ENCODE data around the gene COMP. TPM values are rescaled to one million over a fixed set of nuclear protein-coding genes. Genes with fewer than 3 reads are reported as not detected.
"Not testable (repeated sequence)": the region's sequence is repeated elsewhere in the genome, so short reads cannot be mapped to it uniquely, and the experiment has no call there.

Gene COMP
- total RNA-seq, 1 donor from 2014 or later, result 0.31 TPM

- Mint-ChIP-seq H3K36me3 (no peaks in the 10 kb centered on the region), H3K4me1 (peaks cover 10% of the 10 kb centered on the region), H3K9me3 (peaks cover 8% of the 10 kb centered on the region), H3K4me3 (no peak overlapping the region), H3K27me3 (ENCODE audit: low read depth) (peaks cover 6% of the 10 kb centered on the region), H3K27ac (no peak overlapping the region)
- no peak for DNase-seq (ENCODE audit: low spot score in 2 of 2, unreplicated experiment in 2 of 2)
- no peak for TF ChIP-seq CTCF (IDR thresholded peaks at IDR 0.05; ENCODE audit: unreplicated experiment)
Observed at GRCh38 chr19:18828786-18829185, 37.7 kb upstream of the COMP start.

- Mint-ChIP-seq H3K36me3 (no peaks in the 10 kb centered on the region), H3K27me3 (ENCODE audit: low read depth) (peaks cover 10% of the 10 kb centered on the region)
- TF ChIP-seq CTCF (IDR thresholded peaks at IDR 0.05; ENCODE audit: unreplicated experiment), result no peak
Observed at GRCh38 chr19:18817574-18817973, 26.5 kb upstream of the COMP start.

GRCh38 chr19:18816645-18817044 is 25.5 kb upstream of the COMP start:
- H3K27me3 Mint-ChIP-seq (ENCODE audit: low read depth), result peaks cover 17% of the 10 kb centered on the region
- not testable (repeated sequence) for H3K4me1 Mint-ChIP-seq; H3K27ac Mint-ChIP-seq; H3K9me3 Mint-ChIP-seq; H3K4me3 Mint-ChIP-seq; H3K36me3 Mint-ChIP-seq; DNase-seq (ENCODE audit: low spot score in 2 of 2, unreplicated experiment in 2 of 2)

More at GRCh38 chr19:18817574-18817973, 26.5 kb upstream of the COMP start:
- no peaks in the 10 kb centered on the region for H3K4me1 Mint-ChIP-seq
- H3K9me3 Mint-ChIP-seq, result no peaks in the 10 kb centered on the region
- H3K4me3 Mint-ChIP-seq, result no peak overlapping the region
- no peak overlapping the region for H3K27ac Mint-ChIP-seq
- no peak for DNase-seq (ENCODE audit: low spot score in 2 of 2, unreplicated experiment in 2 of 2)

GRCh38 chr19:18815673-18816072 is 24.6 kb upstream of the COMP start:
- DNase-seq (ENCODE audit: low spot score in 2 of 2, unreplicated experiment in 2 of 2), result no peak
- no peaks in the 10 kb centered on the region for H3K9me3 Mint-ChIP-seq
- H3K27ac Mint-ChIP-seq, result no peak overlapping the region
- no peaks in the 10 kb centered on the region for H3K36me3 Mint-ChIP-seq
- peaks cover 17% of the 10 kb centered on the region for H3K27me3 Mint-ChIP-seq (ENCODE audit: low read depth)
- no peaks in the 10 kb centered on the region for H3K4me1 Mint-ChIP-seq
- no peak overlapping the region for H3K4me3 Mint-ChIP-seq
- no peak for TF ChIP-seq CTCF (IDR thresholded peaks at IDR 0.05; ENCODE audit: unreplicated experiment)

- no peak overlapping the region for H3K27ac Mint-ChIP-seq
Observed at GRCh38 chr19:18814063-18814462, 23.0 kb upstream of the COMP start.

GRCh38 chr19:18811638-18812037 is 20.5 kb upstream of the COMP start:
- H3K4me3 Mint-ChIP-seq; H3K9me3 Mint-ChIP-seq; DNase-seq (ENCODE audit: low spot score in 2 of 2, unreplicated experiment in 2 of 2); H3K36me3 Mint-ChIP-seq; H3K4me1 Mint-ChIP-seq; H3K27ac Mint-ChIP-seq: not testable (repeated sequence)
- peaks cover 25% of the 10 kb centered on the region for H3K27me3 Mint-ChIP-seq (ENCODE audit: low read depth)

More at GRCh38 chr19:18814063-18814462, 23.0 kb upstream of the COMP start:
- TF ChIP-seq CTCF (IDR thresholded peaks at IDR 0.05; ENCODE audit: unreplicated experiment), result no peak
- Mint-ChIP-seq H3K4me1 (no peaks in the 10 kb centered on the region), H3K4me3 (no peak overlapping the region), H3K27me3 (ENCODE audit: low read depth) (peaks cover 21% of the 10 kb centered on the region), H3K9me3 (no peaks in the 10 kb centered on the region), H3K36me3 (no peaks in the 10 kb centered on the region)
- no peak for DNase-seq (ENCODE audit: low spot score in 2 of 2, unreplicated experiment in 2 of 2)

Measured in mesothelial cell of epicardium (in vitro differentiated cells).